K562 (cell line): ENCODE data around the gene C20orf141. TPM values are rescaled to one million over a fixed set of nuclear protein-coding genes. Genes with fewer than 3 reads are reported as not detected.

Experiments used
- ATAC-seq: fragments of 200-7000 bp; cut with Tn5 transposase; 3 replicates; pipeline ENCODE4 v1.9.1; 2020; ENCODE audit warnings: moderate library complexity
- Bru-seq: library from RNA; stranded (reverse); fragments of 400-500 nt; gene quantifications from one replicate; lab custom pipeline; 2021; lab: Mats Ljungman, UMichigan
- BruChase-seq, 2 experiments: library from RNA; stranded (reverse); fragments of 400-500 nt; gene quantifications; one replicate each; lab custom pipeline; 2021; lab: Mats Ljungman, UMichigan
- BruUV-seq: library from RNA; stranded (reverse); fragments of 400-500 nt; replicated peaks from 2 replicates; lab custom pipeline; 2021; lab: Mats Ljungman, UMichigan
- CTCF ChIA-PET: fragments of 300-600 bp; formaldehyde crosslinking; extraction: SDS; loops from one replicate; lab custom pipeline; 2021; ENCODE audit warnings: low intra/inter-chr PET ratio; lab: Yijun Ruan, JAX
- POLR2A ChIA-PET: fragments of 300-600, 350-650 bp; sonication (Branson Sonifier 250); formaldehyde crosslinking; extraction: SDS; loops from one replicate; lab custom pipeline; 2021; ENCODE audit warnings: antibody characterized with exemption, inconsistent platforms; lab: Yijun Ruan, JAX
- DNase-seq, 4 experiments: peaks; one replicate each; pipeline versions ENCODE4 v3.0.0 to v3.0.0-alpha.2; 2011 to 2018; ENCODE audit warnings: low spot score in 3 of 4, mixed read lengths in 3 of 4; ENCODE audit errors: extremely low read depth in 1 of 4
- FAIRE-seq: peaks from 2 replicates; lab custom pipeline; 2011; peaks lifted over from hg19 to GRCh38; lab: Jason Lieb, UNC
- H2AFZ ChIP-seq: 2 replicates; pipeline ENCODE4 v1.6.0; 2011; ENCODE audit warnings: low read depth, low read length, control low read depth, inconsistent platforms
- H3K27ac ChIP-seq: fragments of 200-600 bp; 3 replicates; pipeline ENCODE4 v1.8.0; 2011; ENCODE audit warnings: low read depth, mild to moderate bottlenecking, control low read depth, inconsistent platforms, low read length, moderate library complexity, mixed read lengths; ENCODE audit errors: extremely low read depth
- H3K27me3 ChIP-seq, 2 experiments: fragments of 300-600 bp in 1 of 2; 2 replicates in 1 of 2; 3 replicates in 1 of 2; pipeline versions ENCODE4 v1.6.0 to v1.8.0; 2011; ENCODE audit warnings: inconsistent platforms in 2 of 2, low read length in 2 of 2, mild to moderate bottlenecking in 1 of 2, mixed read lengths in 1 of 2, moderate library complexity in 1 of 2; ENCODE audit not compliant: control insufficient read depth in 2 of 2, insufficient read depth in 2 of 2
- H3K36me3 ChIP-seq: fragments of 300-600 bp; 3 replicates; pipeline ENCODE4 v1.8.0; 2011; ENCODE audit warnings: mild to moderate bottlenecking, low read length, inconsistent platforms; ENCODE audit not compliant: control insufficient read depth, insufficient read depth
- H3K4me1 ChIP-seq, 2 experiments: fragments of 200-600 bp in 1 of 2; replicated peaks in 1 of 2; 2 replicates in 1 of 2; 3 replicates in 1 of 2; pipeline versions ENCODE4 v1.5.1 to v1.8.0; 2011; ENCODE audit warnings: inconsistent platforms in 2 of 2, low read length in 2 of 2, mild to moderate bottlenecking in 1 of 2, mixed read lengths in 1 of 2, moderate library complexity in 1 of 2; ENCODE audit not compliant: control insufficient read depth in 2 of 2, insufficient read depth in 2 of 2
- H3K4me2 ChIP-seq: 2 replicates; pipeline ENCODE4 v1.6.1; 2011; ENCODE audit warnings: low read length, control low read depth, inconsistent platforms, mixed read lengths; ENCODE audit not compliant: insufficient read depth
- H3K4me3 ChIP-seq: fragments of 200-600 bp; sonication (generic), shearing (Covaris generic); 2 replicates; pipeline ENCODE4 v1.5.1; 2016; ENCODE audit warnings: control low read depth, inconsistent platforms
- H3K79me2 ChIP-seq: fragments of 200-600 bp; 3 replicates; pipeline ENCODE4 v1.8.0; 2011; ENCODE audit warnings: low read length, inconsistent platforms; ENCODE audit not compliant: control insufficient read depth, insufficient read depth
- H3K9ac ChIP-seq, 2 experiments: 2 replicates each; pipeline versions ENCODE4 v1.6.0 to v1.6.1; 2011; ENCODE audit warnings: low read depth in 2 of 2, low read length in 2 of 2, control low read depth in 1 of 2, inconsistent platforms in 1 of 2, mild to moderate bottlenecking in 1 of 2, mixed read lengths in 1 of 2; ENCODE audit not compliant: insufficient read depth in 1 of 2
- H3K9me1 ChIP-seq: one replicate; pipeline ENCODE4 v1.6.0; 2011; ENCODE audit warnings: inconsistent platforms, mild to moderate bottlenecking, low read length, moderate library complexity; ENCODE audit not compliant: control insufficient read depth, insufficient read depth
- H3K9me3 ChIP-seq: replicated peaks from 2 replicates; pipeline ENCODE4 v1.5.1; 2011; ENCODE audit warnings: low read depth, low read length, inconsistent platforms; ENCODE audit not compliant: control insufficient read depth, insufficient read depth
- H4K20me1 ChIP-seq: replicated peaks from 2 replicates; pipeline ENCODE4 v1.6.1; 2011; ENCODE audit warnings: low read length, inconsistent platforms, mixed read lengths; ENCODE audit not compliant: control insufficient read depth, insufficient read depth
- ARID1B ChIP-seq: fragments of 450-650 bp; IDR thresholded peaks from 2 replicates; pipeline ENCODE4 v1.6.1; 2016; ENCODE audit warnings: antibody characterized with exemption, mild to moderate bottlenecking, inconsistent platforms
- CBFA2T3 ChIP-seq: fragments of 450-650 bp; IDR thresholded peaks from 2 replicates; pipeline ENCODE4 v1.6.1; 2017
- GATA2 ChIP-seq: sonication (generic); formaldehyde crosslinking; IDR thresholded peaks from 2 replicates; pipeline ENCODE4 v1.4.0; 2020; ENCODE audit warnings: mild to moderate bottlenecking, missing genetic modification reagents
- HDAC2 ChIP-seq: fragments of 450-650 bp; IDR thresholded peaks from 2 replicates; pipeline ENCODE4 v1.6.1; 2016; ENCODE audit warnings: mild to moderate bottlenecking
- HMG20B ChIP-seq: fragments of 250-450 bp; sonication (Bioruptor Pico); IDR thresholded peaks from 2 replicates; pipeline ENCODE4 v1.5.0; 2021; ENCODE audit warnings: mild to moderate bottlenecking
- ID3 ChIP-seq, 2 experiments: fragments of 250-450 bp in 1 of 2; fragments of 450-650 bp in 1 of 2; sonication (Bioruptor Pico) in 1 of 2; IDR thresholded peaks; 2 replicates each; pipeline versions ENCODE4 v1.6.1 to v1.8.0; 2016 to 2021; ENCODE audit warnings: mild to moderate bottlenecking in 2 of 2, moderate library complexity in 2 of 2, missing compliant biosample characterization in 1 of 2, missing genetic modification characterization in 1 of 2
- MCM5 ChIP-seq: fragments of 450-650 bp; IDR thresholded peaks from 2 replicates; pipeline ENCODE4 v1.6.1; 2016; ENCODE audit warnings: low read depth
- MNT ChIP-seq, 2 experiments: fragments of 450-650 bp; conservative IDR thresholded peaks; 2 replicates each; pipeline ENCODE4 v1.6.1; 2017; ENCODE audit warnings: mild to moderate bottlenecking in 2 of 2, moderate library complexity in 2 of 2
- NFIC ChIP-seq: fragments of 450-650 bp; IDR thresholded peaks from 2 replicates; pipeline ENCODE4 v1.6.1; 2017; ENCODE audit warnings: mild to moderate bottlenecking, inconsistent platforms
- RHOXF2B ChIP-seq: fragments of 250-450 bp; sonication (Bioruptor Pico); conservative IDR thresholded peaks from 2 replicates; pipeline ENCODE4 v1.5.1; 2021
- SREBF2 ChIP-seq: sonication (generic); formaldehyde crosslinking; IDR thresholded peaks from 2 replicates; pipeline ENCODE4 v1.4.0; 2020; ENCODE audit warnings: mild to moderate bottlenecking, missing genetic modification reagents
- TAL1 ChIP-seq: fragments of 450-650 bp; IDR thresholded peaks from 2 replicates; pipeline ENCODE4 v1.6.1; 2016; ENCODE audit warnings: mild to moderate bottlenecking
- TFAP4 ChIP-seq: sonication (generic); formaldehyde crosslinking; IDR thresholded peaks from 2 replicates; pipeline ENCODE4 v1.8.0; 2022; ENCODE audit warnings: missing genetic modification reagents, mild to moderate bottlenecking, moderate library complexity, borderline replicate concordance
- THAP12 ChIP-seq: fragments of 250-450 bp; sonication (Bioruptor Pico); IDR thresholded peaks from 2 replicates; pipeline ENCODE4 v1.9.0; 2021; ENCODE audit warnings: mild to moderate bottlenecking, inconsistent platforms
- WGBS: fragments of 100-300 bp; shearing (Covaris generic); methylation state at CpG from one replicate; pipeline ENCODE4 v1.1.6; 2016; ENCODE audit warnings: low coverage, mixed read lengths; ENCODE audit not compliant: insufficient coverage; ENCODE audit errors: missing lambda C conversion rate; 5-methylcytosine and 5-hydroxymethylcytosine counted together
- in situ Hi-C: fragments of 300-500 bp; cut with MboI; formaldehyde crosslinking; loops from 4 replicates; pipeline ENCODE4 v1.15.0; 2018; ENCODE audit warnings: inconsistent platforms, mixed read lengths
- intact Hi-C: fragments of 100-400 bp; cut with micrococcal nuclease; formaldehyde crosslinking; loops from 2 replicates; pipeline ENCODE4 v1.14.2; 2022
- long read RNA-seq, 3 experiments: library from polyadenylated mRNA in 2 of 3; library from RNA in 1 of 3; unstranded in 2 of 3; stranded (forward) in 1 of 3; transcript quantifications; one replicate each; pipeline ENCODE4 v2.0.0, GENCODE V29; 2019 to 2022
- polyA minus RNA-seq, 3 experiments: library from RNA; depleted of rRNA, polyadenylated mRNA; stranded (reverse); fragments of >200 nt; gene quantifications; 2 replicates each; pipeline ENCODE4 v1.2.3, GENCODE V29; 2011
- polyA plus RNA-seq, 8 experiments: library from polyadenylated mRNA; depleted of rRNA in 4 of 8; stranded (reverse) in 5 of 8; unstranded in 3 of 8; fragments of >200 nt; fragmentation: Nextera tagmentation in 2 of 8; fragmentation: Illumina TruSeq in 1 of 8; extraction: Ambion mirVana in 2 of 8; extraction: Trizol in 1 of 8; gene quantifications; 2 replicates each; pipeline versions ENCODE4 v1.2.1 to v1.2.3, GENCODE V29; 2011 to 2014; ENCODE audit warnings: inconsistent platforms in 1 of 8, missing spikeins in 1 of 8
- total RNA-seq, 7 experiments: library from RNA; depleted of rRNA in 6 of 7; stranded (reverse); fragments of >200 nt in 6 of 7; fragmentation: Illumina TruSeq in 2 of 7; extraction: Trizol in 2 of 7; gene quantifications; 2 replicates each; pipeline versions ENCODE4 v1.2.1 to v1.2.3, GENCODE V29; 2011 to 2021; ENCODE audit warnings: low replicate concordance in 1 of 7

Gene C20orf141
- not detected in 2 replicates for total RNA-seq (2011; cell fraction: chromatin; rRNA removed; ENCODE audit: low replicate concordance)
- not detected in 2 replicates for total RNA-seq (2011; cell fraction: nucleolus; rRNA removed)
- not detected in 2 replicates for total RNA-seq (2011; cell fraction: nucleoplasm; rRNA removed)
- total RNA-seq (2014; rRNA removed), result not detected in 2 replicates
- total RNA-seq (2014; rRNA removed; fragmentation: Illumina TruSeq; extraction: Trizol), result not detected in 2 replicates
- not detected in 2 replicates for total RNA-seq (2015; rRNA removed; fragmentation: Illumina TruSeq; extraction: Trizol)
- not detected in 2 replicates for total RNA-seq (2021)
- not detected in 2 replicates for polyA plus RNA-seq (2011; rRNA removed)
- 0.13 TPM in 1 of 2 replicates, not detected in the other for polyA plus RNA-seq (2011; cell fraction: cytosol; rRNA removed)
- polyA plus RNA-seq (2011; cell fraction: nucleus; rRNA removed), result not detected in 2 replicates
- not detected in 2 replicates for polyA plus RNA-seq (2012)
- not detected in 2 replicates for polyA plus RNA-seq (2014; fragmentation: Illumina TruSeq; extraction: Trizol)
- not detected for polyA plus RNA-seq (2014; fragmentation: Nextera tagmentation; extraction: Ambion mirVana)
- polyA plus RNA-seq (2014; rRNA removed), result not detected in 2 replicates
- polyA minus RNA-seq (2011; rRNA and poly(A)+ RNA removed), result not detected in 2 replicates
- not detected in 2 replicates for polyA minus RNA-seq (2011; cell fraction: cytosol; rRNA and poly(A)+ RNA removed)
- polyA minus RNA-seq (2011; cell fraction: nucleus; rRNA and poly(A)+ RNA removed), result not detected in 2 replicates
- Bru-seq, nascent RNA, result not detected
- BruChase-seq, experiment 1, labeled RNA remaining after a 2-hour chase, result not detected
- not detected for BruChase-seq, experiment 2, labeled RNA remaining after a 6-hour chase
- long read RNA-seq, experiment 1, result 0 reads
- long read RNA-seq, experiment 2, result 0 reads
- long read RNA-seq, experiment 3, result 0 reads

- in situ Hi-C loops (no loop called here), intact Hi-C loops (no loop called here)
- Histone ChIP-seq H3K9ac (peak within 1 kb of the TSS in 1 of 2 experiments; percentile 45; a peak in 1 of 4 replicates), H3K9me3 (0 out of 2 replicates have a peak, but pooled peaks cover 2% of the 10 kb centered on the region), H3K4me3 (no peak within 1 kb of the TSS), H4K20me1 (no peaks in the 10 kb centered on the region), H3K27ac (no peak within 1 kb of the TSS), H3K9me1 (peaks cover 3% of the 10 kb centered on the region), H3K4me2 (no peak within 1 kb of the TSS), H3K27me3 (no peaks in the 10 kb centered on the region), H3K4me1 (peaks cover under 1 to 18% of the 10 kb centered on the region in 2 experiments; a peak in 4 of 5 replicates), H2AFZ (no peak within 1 kb of the TSS), H3K79me2 (no peaks in the 10 kb centered on the region), H3K36me3 (no peaks in the 10 kb centered on the region)
- CTCF ChIA-PET, result no interaction called here
- peak; percentile 57 for ATAC-seq
- WGBS, result 3% methylated on average over 5 of the region's 5 CpGs
- BruUV-seq, result no TSS peak
- peak in 2 of 4 experiments; percentile 35 to 68 for DNase-seq
- FAIRE-seq, result peak; percentile 58
- POLR2A ChIA-PET, result interaction anchor here (0.7 kb wide), 1 partner anchor 10 kb away, joined by 3 read pairs; no protein-coding TSS in a partner anchor
- TF ChIP-seq HMG20B (no peak), RHOXF2B (CRISPR knock-in tag) (no peak), TAL1 (peak; percentile 55), HDAC2 (no peak), TFAP4 (CRISPR knock-in tag) (peak; percentile 47; the same call in 1 of the 2 replicates), ID3 (CRISPR knock-in tag; IDR thresholded peaks at IDR 0.05) (no peak), ID3 (tag; IDR thresholded peaks at IDR 0.05) (no peak), GATA2 (CRISPR knock-in tag) (peak; percentile 81), MNT (conservative IDR thresholded peaks at IDR 0.05) (0 out of 4 replicates have a peak, but pooled peaks of 1 of the 2 experiments have one; percentile 33), ARID1B (peak; percentile 58), CBFA2T3 (peak; percentile 74), MCM5 (no peak), NFIC (peak; percentile 80), THAP12 (CRISPR knock-in tag) (no peak), SREBF2 (no peak)
Observed at GRCh38 chr20:2814587-2815051, at the start of gene C20orf141. Gene C20orf141, plus strand, starts transcription at chr20:2814987. Its CDS starts 198 bp downstream, at chr20:2815185.
